ENCODE measurements around the gene SGK1.

- TF ChIP-seq, protein P1, sequence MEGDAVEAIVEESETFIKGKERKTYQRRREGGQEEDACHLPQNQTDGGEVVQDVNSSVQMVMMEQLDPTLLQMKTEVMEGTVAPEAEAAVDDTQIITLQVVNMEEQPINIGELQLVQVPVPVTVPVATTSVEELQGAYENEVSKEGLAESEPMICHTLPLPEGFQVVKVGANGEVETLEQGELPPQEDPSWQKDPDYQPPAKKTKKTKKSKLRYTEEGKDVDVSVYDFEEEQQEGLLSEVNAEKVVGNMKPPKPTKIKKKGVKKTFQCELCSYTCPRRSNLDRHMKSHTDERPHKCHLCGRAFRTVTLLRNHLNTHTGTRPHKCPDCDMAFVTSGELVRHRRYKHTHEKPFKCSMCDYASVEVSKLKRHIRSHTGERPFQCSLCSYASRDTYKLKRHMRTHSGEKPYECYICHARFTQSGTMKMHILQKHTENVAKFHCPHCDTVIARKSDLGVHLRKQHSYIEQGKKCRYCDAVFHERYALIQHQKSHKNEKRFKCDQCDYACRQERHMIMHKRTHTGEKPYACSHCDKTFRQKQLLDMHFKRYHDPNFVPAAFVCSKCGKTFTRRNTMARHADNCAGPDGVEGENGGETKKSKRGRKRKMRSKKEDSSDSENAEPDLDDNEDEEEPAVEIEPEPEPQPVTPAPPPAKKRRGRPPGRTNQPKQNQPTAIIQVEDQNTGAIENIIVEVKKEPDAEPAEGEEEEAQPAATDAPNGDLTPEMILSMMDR (IDR thresholded peaks at IDR 0.05; ENCODE audit: low read length) = no peak
- no peak for TF ChIP-seq EZH2 (IDR thresholded peaks at IDR 0.05; ENCODE audit: borderline replicate concordance, low read length)
Observed at GRCh38 chr6:134185277-134185676, 132.6 kb downstream of the SGK1 start.
